CD4-positive, alpha-beta T cell treated with Interleukin-10 for 1 hour (primary cell): ENCODE results near the gene PMCH.
"Not testable (repeated sequence)": the region's sequence is repeated elsewhere in the genome, so short reads cannot be mapped to it uniquely, and the experiment has no call there.

ENCODE experiments used
- DNase-seq: peaks from one replicate; pipeline ENCODE4 v3.0.0-alpha.2; 2020

The PMCH gene, protein sequence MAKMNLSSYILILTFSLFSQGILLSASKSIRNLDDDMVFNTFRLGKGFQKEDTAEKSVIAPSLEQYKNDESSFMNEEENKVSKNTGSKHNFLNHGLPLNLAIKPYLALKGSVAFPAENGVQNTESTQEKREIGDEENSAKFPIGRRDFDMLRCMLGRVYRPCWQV

DNA sequence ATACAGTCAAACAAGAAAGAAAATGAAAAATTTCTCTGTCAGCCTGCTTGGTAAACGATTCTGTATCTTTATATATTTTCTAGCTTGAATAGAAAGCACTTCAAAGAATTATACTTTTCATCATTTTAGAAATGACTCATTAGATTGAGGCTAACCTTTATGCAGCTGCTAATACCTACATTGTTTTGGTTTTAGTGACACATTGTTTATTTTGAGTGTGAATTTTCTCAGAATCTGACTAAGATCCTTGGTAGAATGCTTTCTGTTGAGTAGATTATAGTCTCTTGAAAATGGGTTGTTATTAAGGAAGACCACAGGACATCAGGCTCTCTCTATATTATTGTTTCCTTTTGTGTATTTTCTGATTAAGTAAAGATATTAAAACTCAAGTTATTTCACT lies at the start of gene PMCH:
Gene PMCH, minus strand, starts transcription at position 45 of the 400 bp plus-strand sequence. CDS start 63 bp downstream, outside the sequence.
- no peak for DNase-seq

DNA sequence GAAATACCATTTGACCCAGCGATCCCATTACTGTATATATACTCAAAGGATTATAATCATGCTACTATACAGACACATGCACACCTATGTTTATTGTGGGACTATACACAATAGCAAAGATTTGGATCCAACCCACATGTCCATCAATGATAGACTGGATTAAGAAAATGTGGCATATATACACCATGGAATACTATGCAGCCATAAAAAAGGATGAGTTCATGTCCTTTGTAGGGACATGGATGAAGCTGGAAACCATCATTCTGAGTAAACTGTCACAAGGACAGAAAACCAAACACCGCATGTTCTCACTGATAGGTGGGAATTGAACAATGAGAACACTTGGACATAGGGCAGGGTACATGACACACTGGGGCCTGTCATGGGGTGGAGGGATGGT lies 43.2 kb upstream of the PMCH start:
- DNase-seq: not testable (repeated sequence)

DNA sequence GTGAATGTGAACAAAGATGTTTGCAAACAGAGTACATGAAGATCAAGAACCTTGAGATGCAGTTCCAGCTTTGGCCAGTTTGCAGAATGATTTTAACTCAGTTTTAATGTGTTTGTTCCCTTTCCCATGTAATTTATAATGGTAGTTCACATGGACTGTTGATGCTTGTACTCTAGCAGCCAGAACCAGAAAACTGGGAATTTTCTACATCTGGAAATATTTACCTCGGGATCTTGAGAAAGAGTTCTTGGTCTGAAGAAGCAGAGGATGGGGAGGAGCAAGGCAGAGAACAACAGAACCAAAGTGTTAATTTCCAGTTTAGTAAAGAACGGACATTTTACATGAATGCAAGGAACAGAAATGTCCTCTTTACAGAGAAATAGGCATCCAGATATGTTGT lies 37.0 kb upstream of the PMCH start:
- DNase-seq: no peak

DNA sequence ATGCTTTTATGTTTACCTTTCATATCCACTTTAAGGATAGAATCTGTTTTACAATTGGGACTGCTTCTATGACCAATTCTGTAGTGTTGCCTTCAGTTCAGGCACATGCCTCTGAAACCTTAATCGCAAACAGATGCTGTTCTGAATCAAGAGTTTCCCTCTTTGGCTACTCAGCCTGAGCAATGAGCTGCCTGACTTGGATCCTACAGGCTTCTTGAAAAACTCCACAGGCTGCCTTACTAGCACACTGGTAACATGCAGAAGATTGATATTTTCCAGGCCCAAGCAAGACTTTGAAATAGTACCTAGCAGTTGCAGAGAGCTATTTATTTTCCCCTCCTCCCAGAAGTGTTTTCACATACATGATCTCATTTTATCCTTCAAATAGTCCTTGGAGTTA lies 34.8 kb upstream of the PMCH start:
- no peak for DNase-seq

DNA sequence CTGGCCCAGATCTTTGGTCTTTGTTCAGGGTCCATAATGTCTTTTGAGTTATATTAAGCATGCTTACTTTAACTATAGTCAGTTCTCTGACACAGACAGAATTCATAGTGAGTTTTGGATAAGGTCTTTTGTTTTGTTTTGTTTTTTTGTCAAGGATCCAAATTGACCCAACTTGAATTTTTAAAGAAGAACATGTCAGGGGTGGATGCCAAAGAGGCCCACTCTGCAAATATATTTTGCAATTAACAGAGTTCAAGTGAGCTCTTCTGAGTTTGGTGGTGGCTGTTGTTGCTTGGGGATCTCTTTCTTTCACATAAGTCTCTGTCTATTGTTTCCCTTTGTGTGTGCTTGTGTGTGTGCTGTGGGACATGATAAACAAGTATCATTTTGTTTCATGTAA lies 34.4 kb upstream of the PMCH start:
- DNase-seq: no peak

DNA sequence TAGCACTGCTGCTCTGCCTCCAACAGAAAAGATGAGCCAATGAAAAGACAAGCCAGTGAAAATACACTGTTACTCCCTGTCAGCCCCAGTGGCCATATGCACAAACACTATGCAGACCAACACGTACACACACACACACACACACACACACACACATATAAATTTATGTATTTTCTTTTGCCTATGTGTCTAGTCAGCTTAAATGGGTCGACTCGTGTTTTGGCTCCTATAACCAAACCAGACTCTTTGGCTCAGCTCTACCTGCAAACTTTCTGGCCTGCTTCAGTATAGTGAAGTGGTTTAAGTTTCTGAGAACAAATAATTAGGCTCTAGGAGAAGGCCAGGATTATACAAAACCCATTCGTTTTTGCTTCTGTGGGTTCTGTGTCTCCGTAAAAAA lies 30.3 kb upstream of the PMCH start:
- no peak for DNase-seq

DNA sequence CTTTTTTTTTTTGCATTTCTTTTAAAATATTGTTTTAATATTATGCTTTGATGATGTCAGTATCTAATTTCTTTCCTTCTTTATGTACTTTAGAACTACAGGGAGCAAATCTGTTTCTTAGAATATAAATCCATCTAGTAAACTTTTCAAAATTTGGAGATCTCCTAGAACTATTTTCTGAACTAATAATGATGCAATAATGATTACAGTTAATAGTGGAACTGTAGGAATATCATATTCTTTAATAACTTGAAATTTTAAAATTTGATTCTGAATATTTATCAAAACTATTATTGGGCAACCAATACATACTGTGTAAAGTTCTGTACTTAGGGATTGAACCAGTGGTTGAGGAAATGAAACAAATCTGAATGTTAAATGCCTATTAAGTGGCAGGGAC lies 23.1 kb upstream of the PMCH start:
- DNase-seq: no peak

DNA sequence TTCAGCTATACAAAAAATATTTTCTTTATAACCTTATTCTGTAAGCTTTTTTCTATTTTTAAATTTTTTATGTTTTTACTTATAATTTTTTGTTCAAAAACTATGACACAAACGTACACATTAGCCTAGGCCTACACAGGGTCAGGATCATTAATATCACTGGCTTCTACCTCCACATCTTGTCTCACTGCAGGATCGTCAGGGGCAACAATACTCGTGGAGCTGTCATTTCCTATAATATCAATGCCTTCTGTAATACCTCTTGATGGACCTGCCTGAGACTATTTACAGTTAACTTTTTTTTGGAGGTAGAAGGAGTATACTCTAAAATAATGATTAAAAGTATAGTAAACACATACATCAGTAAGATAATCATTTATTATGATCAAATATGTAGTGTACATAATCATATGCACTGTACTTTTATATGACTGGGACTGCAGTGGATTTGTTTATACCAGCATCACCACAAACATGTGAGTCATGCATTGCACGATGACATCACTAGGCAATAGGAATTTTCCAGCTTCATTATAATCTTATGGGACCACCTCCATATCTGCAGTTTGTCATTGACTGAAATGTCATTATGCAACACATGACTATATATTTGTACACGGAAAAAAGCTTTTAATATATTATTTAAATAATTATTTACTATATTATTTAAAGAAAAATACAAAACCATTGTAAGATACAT lies 18.5 kb upstream of the PMCH start:
- DNase-seq: no peak

DNA sequence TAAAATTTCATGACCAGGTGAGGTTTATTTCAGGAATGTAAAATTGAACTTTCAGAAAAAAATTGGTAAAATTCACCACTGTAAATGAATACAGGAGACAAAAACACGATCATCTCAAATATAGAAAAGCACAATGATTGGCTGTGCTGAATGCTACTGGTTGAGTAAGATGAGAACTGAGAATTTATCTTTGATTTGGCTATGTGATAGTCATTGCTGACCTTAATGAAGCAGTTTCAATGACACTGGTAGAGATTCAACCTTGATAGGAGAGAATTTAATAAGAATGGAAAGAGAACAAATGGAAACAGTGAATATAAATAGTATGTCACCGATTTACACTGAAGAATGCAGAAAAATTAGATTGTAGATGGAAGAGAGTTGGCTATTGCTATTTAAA lies 6.4 kb upstream of the PMCH start:
- no peak for DNase-seq

DNA sequence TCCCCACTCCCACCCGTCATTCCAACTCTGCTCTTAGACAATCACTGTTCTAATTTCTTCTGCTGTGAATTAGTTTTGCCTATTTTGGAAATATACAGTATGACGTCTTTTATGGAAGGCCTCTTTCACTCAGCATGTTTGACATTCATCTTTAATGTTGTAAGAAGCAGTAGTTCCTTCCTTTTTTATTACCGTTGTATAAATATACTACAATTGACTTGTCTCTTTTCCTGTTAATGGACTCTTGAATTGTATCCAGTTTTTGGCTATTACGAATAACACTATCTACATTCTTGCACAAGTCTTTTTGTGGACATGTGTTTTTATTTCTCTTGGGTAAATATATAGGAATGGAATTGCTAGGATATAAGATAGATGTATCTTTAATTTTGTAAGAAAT lies 4.9 kb upstream of the PMCH start:
- DNase-seq: no peak

DNA sequence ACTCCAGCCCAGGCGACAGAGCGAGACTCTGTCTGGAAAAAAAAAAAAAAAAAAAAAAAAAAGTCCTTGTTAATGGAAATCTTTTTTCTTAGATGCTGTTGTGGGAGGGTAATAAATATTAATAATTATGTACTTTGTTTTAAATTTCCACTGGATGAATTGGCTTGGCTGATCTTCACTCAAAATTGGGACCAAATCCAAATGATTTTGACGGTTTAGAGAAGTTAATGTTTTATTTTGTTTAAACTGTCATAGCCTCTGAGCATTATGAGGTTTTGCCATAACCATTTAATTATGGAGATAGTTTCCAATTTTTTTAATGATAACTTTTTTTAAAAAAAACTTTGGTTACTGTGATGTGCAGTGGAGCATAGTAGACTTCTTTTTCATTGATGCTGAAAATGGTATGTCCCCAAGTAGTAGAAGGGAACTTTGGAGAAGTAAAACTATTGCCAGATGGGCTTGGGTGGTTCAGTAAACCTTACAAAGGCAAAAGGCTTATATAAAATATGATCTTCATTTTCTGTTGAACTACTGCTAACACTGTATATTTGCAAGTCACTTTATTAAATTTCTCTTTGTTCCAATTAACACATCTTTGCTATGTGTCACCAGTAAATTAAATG lies 3.9 kb upstream of the PMCH start:
- no peak for DNase-seq

DNA sequence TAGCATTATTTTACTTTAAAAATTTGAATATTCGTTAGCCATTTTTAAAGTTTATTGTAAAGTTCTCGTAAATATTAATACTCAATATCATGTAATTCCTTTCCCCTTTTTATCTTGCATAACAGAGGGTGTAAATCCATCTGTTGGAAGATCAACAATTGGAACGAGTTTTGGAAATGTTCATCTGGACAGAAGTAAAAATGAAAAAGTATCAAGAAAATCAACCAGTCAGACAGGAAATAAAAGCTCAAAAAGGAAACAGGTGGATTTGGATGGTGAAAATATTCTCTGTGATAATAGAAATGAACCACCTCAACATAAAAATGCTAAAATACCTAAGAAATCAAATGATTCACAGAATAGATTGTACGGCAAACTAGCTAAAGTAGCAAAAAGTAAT lies 1.8 kb downstream of the PMCH start:
- DNase-seq: no peak

DNA sequence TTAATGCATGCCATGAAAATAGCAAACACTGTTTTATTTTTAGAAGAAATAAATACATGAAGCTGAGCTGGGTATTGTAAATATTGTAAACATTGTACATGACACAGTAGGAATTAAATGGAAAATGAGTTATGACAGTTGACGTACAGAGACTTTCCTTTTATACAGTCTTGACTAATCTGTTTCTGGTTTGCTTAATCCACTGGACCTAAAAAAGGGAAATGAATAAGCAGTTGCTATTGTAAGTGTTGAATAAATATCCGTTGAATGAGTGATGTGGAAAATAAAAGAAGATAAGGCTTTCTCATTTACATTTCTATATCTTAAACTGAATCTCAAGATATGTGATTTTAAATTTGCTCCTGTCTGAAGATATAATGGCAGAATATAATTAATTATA lies 15.0 kb downstream of the PMCH start:
- DNase-seq: no peak

DNA sequence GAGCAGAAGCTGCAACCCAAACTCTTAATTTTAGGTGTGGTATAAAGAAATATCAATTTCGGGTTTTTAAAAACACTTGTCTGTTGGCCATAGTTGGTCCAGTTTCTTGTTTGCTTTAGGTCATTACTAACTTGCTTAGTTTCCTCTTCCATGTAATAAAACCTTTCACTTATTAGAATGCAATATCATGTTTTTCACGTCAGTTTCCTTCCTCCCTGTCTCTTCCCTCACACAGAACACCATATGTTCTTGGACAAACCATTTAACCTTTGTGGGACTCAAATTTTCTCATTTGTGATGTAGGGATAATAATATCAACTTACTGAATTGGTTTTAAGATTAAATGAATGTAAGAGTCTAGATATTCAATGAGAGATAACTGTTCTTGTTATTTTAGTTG lies 22.9 kb downstream of the PMCH start:
- DNase-seq: no peak

DNA sequence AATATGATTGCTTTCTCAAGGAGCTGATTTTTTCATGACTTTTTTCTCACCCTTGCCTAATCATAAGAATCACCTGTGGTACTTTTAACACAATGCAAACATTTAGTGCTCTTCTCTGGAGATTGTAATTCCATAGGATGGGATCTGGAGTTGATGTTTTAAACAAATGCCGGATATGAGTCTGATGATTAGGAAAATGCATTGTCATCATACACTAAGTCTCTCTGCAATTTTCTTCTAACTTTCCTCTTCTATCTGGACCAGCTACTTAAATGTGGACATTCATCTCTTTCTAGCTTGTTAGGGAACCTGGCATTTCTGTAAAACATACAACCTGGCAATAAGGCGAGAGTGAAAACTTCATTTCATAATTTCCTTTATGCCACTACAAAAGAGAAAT lies 23.5 kb downstream of the PMCH start:
- no peak for DNase-seq

DNA sequence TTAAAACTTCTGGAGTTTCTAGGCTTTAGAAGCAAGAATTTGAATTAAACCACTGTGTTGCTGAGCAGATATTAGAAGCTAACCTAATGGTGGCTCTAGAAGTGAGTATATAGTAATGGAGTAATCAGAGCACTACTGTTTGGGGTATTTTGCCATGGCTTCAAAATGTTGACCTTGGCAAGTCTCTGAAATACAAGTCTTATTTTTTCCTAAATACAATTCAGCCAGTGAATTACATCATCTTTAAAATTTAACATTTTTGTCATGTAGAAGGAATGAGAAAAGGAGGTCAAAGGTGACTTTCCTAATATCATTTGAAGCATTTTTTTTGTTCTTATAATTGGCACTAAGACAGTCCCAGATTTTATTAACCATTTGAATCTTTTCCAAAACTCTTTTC lies 25.2 kb downstream of the PMCH start:
- DNase-seq: no peak

DNA sequence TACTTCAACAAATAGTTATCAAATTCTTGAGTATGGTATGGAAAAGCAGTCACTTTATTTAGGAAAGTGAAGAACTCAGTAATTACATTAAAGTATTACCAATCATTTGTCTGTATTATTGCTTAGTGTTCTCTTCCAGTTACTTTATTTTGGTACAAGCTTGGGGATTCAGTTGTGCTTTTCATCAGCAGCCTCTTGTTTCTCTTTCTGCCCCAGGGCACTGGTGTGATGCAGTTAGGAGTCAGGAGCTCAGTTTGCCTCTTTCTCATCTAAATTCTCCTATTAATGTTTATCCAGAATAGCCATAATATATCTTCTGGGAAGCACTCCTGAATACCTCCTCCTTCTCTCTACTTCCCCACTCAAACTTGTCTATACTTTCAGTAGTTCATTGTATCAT lies 25.7 kb downstream of the PMCH start:
- DNase-seq: no peak

DNA sequence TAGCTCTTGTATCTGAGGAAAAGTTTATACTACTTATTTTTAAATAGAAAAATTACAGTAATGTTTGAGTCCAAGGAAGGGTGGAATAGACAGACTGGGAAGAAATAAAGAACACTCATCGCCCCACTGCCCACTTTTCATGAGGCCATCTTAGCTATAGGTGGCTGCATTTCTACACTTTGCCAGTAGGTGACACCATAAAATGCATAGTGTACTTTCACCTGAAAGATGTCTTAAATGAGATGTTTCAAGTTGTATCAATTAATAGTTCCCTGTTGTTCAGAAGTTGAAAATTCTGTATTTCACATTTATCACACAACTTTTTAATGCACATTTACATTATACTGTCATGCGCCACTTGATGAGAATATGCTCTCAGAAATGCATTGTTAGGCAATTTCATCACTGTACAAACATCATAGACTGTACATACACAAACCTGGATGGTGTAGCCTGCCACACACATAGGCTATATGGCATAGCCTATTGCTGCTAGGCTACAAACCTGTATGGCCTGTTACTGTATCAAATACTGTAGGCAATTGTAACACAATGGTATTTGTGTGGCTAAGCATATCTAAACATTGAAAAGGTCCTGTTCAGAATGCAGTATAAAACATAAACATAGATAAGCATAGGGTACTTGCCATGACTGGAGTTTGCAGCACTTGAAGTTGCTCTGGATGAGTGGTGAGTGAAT lies 27.6 kb downstream of the PMCH start:
- peak; percentile 39 for DNase-seq

DNA sequence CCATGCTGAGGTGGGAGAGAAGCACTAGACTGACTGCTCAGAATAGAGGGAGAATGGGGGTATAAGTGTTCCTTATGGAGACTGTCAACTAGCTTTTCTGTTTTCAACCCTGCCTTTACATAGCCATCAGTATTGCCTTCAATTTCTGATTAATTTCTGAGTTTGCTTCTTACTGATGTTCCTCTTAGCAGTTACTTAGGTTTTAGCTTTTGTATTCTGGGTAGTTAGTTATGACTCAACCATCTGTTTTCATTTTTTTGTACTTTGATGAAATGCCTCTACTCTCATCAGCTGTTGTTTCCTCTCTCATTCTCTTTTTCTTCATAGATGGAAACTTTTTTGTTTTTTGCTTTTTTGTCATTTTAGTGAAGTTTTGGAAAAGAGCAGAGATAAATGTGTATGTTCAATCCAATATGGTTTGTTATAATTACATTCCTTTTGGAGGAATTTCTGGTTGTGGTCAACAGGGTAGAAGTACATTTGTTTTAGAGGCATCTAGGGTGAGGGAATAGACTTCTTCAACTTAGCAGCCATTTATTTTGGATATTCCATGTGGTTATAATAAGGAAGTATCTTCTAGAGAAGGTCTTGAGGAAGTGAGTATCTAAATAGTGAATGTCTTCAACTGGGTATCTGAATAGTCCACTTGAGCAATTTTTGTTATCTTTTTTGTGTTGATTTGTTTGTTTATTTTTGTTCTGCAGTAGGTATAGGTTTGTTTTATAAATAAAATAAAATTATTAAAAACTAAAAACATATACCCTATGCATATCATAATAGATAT lies 29.6 kb downstream of the PMCH start:
- DNase-seq: no peak

DNA sequence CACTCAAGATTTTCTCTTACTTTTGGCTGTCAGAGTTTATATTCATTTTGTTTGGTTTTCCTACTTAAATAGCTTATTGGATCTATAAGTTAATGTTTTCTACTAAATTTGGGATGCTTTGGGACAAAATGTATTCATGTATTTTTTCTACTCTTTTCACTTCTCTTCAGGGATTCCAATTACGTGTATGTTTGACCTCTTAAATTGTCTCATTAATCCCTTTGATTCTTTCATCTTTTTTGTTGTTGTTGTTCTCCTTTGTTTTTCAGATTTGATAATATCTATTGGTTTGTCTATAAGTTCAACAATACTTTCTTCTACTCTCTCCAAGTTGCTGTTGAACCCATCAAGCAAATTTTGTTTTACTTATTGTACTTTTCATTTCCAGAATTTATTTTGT lies 34.2 kb downstream of the PMCH start:
- DNase-seq: no peak

DNA sequence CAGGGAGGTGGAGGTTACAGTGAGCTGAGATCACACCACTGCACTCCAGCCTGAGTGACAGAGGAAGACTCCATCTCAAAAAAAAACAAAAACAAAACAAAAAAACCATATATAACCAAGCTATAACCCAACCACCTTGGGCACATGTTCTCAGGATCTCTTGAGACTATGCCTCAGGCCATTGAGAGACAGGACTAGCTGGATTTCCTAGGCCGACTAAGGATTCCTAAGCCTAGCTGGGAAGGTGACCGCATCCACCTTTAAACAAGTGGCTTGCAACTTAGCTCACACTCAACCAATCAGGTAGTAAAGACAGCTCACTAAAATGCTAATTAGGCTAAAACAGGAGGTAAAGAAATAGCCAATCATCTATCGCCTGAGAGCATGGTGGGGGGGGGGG lies 42.4 kb downstream of the PMCH start:
- not testable (repeated sequence) for DNase-seq

DNA sequence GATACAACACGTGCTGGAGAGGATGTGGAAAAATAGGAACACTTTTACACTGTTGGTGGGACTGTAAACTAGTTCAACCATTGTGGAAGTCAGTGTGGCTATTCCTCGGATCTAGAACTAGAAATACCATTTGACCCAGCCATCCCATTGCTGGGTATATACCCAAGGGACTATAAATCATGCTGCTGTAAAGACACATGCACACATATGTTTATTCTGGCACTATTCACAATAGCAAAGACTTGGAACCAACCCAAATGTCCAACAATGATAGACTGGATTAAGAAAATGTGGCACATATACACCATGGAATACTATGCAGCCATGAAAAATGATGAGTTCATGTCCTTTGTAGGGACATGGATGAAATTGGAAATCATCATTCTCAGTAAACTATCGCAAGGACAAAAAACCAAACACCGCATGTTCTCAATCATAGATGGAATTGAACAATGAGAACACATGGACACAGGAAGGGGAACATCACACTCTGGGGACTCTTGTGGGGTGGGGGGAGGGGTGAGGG lies 50.5 kb downstream of the PMCH start:
- DNase-seq: not testable (repeated sequence)
